ENCODE results near the gene C10orf105.

DNA sequence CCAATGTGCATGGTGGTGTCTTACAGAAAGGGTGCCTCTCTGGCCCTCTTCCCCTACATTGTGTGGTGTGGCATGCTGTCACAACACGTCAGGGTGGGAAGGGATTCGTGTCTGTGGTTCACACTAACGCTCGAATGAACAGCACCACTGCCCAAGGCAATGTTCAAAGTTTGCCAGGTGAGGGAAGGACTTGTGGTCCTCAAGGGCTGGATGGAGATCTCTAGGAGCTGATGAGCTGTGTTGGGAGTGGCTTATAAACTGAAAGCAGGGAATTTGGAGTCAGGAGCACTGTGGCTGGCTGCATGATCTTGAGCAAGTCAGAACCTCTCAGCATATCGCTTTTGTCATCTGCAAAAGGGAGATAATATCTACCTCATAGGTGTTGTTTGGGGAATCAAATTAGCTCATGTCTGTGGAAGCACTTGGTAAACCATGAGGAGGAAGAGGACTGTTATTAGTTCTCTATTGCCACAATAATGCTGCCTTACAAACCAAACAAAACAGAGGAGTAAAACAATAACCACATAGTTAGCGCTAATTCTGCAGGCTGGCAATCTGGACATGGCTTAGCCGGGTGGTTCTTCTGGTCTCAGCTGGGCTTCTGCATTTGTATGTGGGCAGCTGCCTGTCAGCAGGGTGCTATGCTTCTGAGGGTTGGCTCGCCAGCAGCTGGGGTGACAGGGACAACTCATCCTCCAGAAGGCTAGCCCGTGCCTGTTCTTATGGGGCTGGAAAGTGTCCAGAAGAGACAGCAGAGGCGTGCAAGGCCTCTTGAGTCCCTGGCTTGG is 22.9 kb upstream of the C10orf105 start:
- TF ChIP-seq POLR2AphosphoS5 (IDR thresholded peaks at IDR 0.05; ENCODE audit: low read depth, low read length) (no peak), POLR2A (IDR thresholded peaks at IDR 0.05; ENCODE audit: low read depth, low read length) (no peak), TAF1 (IDR thresholded peaks at IDR 0.05; ENCODE audit: low read depth, low read length) (no peak)

Measured in GM12891 (cell line).